Inferior parietal cortex (tissue), 1 donor: ENCODE results near the gene MAP7.

Source experiments
- DNase-seq: peaks from one replicate; pipeline ENCODE4 v3.0.0-alpha.2; 2016; ENCODE audit errors: extremely low spot score

MAP7 gene

GRCh38 chr6:136529710-136530109 lies 20.5 kb downstream of the MAP7 start:
- no peak for DNase-seq

GRCh38 chr6:136528477-136528876 lies 21.7 kb downstream of the MAP7 start:
- no peak for DNase-seq

GRCh38 chr6:136527831-136528230 lies 22.4 kb downstream of the MAP7 start:
- no peak for DNase-seq

- DNase-seq = peak; percentile 66
Measured at GRCh38 chr6:136526937-136527336, 23.3 kb downstream of the MAP7 start.

GRCh38 chr6:136526196-136526930 lies 23.9 kb downstream of the MAP7 start:
- DNase-seq = peak; percentile 84

- DNase-seq = peak; percentile 70
Measured at GRCh38 chr6:136525586-136526195, 24.5 kb downstream of the MAP7 start.

- DNase-seq = peak; percentile 77
Measured at GRCh38 chr6:136524936-136525413, 25.2 kb downstream of the MAP7 start.

- DNase-seq = peak; percentile 67
Measured at GRCh38 chr6:136524339-136524935, 25.8 kb downstream of the MAP7 start.

GRCh38 chr6:136523196-136523595 lies 27.0 kb downstream of the MAP7 start:
- peak; percentile 66 for DNase-seq

- DNase-seq = no peak
Measured at GRCh38 chr6:136522636-136523035, 27.6 kb downstream of the MAP7 start.

GRCh38 chr6:136521911-136522310 lies 28.3 kb downstream of the MAP7 start:
- no peak for DNase-seq

- no peak for DNase-seq
Measured at GRCh38 chr6:136521427-136521826, 28.8 kb downstream of the MAP7 start.

- DNase-seq = no peak
Measured at GRCh38 chr6:136520517-136520916, 29.7 kb downstream of the MAP7 start.

GRCh38 chr6:136517582-136517981 lies 32.6 kb downstream of the MAP7 start:
- no peak for DNase-seq

GRCh38 chr6:136517002-136517401 lies 33.2 kb downstream of the MAP7 start:
- DNase-seq = no peak

- no peak for DNase-seq
Measured at GRCh38 chr6:136514591-136514990, 35.6 kb downstream of the MAP7 start.

GRCh38 chr6:136511926-136512325 lies 38.3 kb downstream of the MAP7 start:
- DNase-seq = no peak

GRCh38 chr6:136511397-136511796 lies 38.8 kb downstream of the MAP7 start:
- no peak for DNase-seq

GRCh38 chr6:136510782-136511181 lies 39.4 kb downstream of the MAP7 start:
- no peak for DNase-seq

- DNase-seq = no peak
Measured at GRCh38 chr6:136510299-136510698, 39.9 kb downstream of the MAP7 start.

- DNase-seq = no peak
Measured at GRCh38 chr6:136508725-136509392, 41.4 kb downstream of the MAP7 start.

GRCh38 chr6:136506124-136506799 lies 44.0 kb downstream of the MAP7 start:
- DNase-seq = no peak
